AG04450 (cell line): ENCODE data around the gene PDXDC1. TPM values are rescaled to one million over a fixed set of nuclear protein-coding genes. Genes with fewer than 3 reads are reported as not detected.
A peak's percentile ranks its signal among the peaks of the same experiment; 100 is the strongest.
"Not testable (repeated sequence)": the region's sequence is repeated elsewhere in the genome, so short reads cannot be mapped to it uniquely, and the experiment has no call there.

Source experiments
- CTCF ChIA-PET: fragments of 300-600, 350-600 bp; formaldehyde crosslinking; extraction: SDS; loops from one replicate; lab custom pipeline; 2022; ENCODE audit warnings: antibody characterized with exemption, inconsistent platforms; lab: Charles Lee
- POLR2A ChIA-PET: fragments of 350-600 bp; formaldehyde crosslinking; extraction: SDS; loops from one replicate; lab custom pipeline; 2021; ENCODE audit warnings: antibody characterized with exemption, inconsistent platforms; lab: Yijun Ruan, JAX
- DNase-seq: peaks from one replicate; pipeline ENCODE4 v3.0.0-alpha.2; 2011; ENCODE audit warnings: low read depth, low spot score
- H3K27ac ChIP-seq: one replicate; pipeline ENCODE4 v1.5.1; 2012; ENCODE audit warnings: low read depth, low read length, control low read depth
- H3K27me3 ChIP-seq: one replicate; pipeline ENCODE4 v1.6.0; 2012; ENCODE audit warnings: low read length; ENCODE audit not compliant: control insufficient read depth, insufficient read depth
- H3K4me3 ChIP-seq: 2 replicates; pipeline ENCODE4 v1.5.1; 2011; ENCODE audit warnings: mild to moderate bottlenecking, low read depth, low read length, control low read depth
- H3K9me3 ChIP-seq: 2 replicates; pipeline ENCODE4 v1.5.1; 2012; ENCODE audit warnings: low read length; ENCODE audit not compliant: control insufficient read depth, insufficient read depth
- polyA minus RNA-seq: library from RNA; depleted of rRNA, polyadenylated mRNA; stranded (reverse); fragments of >200 nt; gene quantifications from 2 replicates; pipeline ENCODE4 v1.2.3, GENCODE V29; 2011; rRNA and poly(A)+ RNA removed
- polyA plus RNA-seq: library from polyadenylated mRNA; depleted of rRNA; stranded (reverse); fragments of >200 nt; gene quantifications from 2 replicates; pipeline ENCODE4 v1.2.3, GENCODE V29; 2011; rRNA removed

Gene PDXDC1, protein sequence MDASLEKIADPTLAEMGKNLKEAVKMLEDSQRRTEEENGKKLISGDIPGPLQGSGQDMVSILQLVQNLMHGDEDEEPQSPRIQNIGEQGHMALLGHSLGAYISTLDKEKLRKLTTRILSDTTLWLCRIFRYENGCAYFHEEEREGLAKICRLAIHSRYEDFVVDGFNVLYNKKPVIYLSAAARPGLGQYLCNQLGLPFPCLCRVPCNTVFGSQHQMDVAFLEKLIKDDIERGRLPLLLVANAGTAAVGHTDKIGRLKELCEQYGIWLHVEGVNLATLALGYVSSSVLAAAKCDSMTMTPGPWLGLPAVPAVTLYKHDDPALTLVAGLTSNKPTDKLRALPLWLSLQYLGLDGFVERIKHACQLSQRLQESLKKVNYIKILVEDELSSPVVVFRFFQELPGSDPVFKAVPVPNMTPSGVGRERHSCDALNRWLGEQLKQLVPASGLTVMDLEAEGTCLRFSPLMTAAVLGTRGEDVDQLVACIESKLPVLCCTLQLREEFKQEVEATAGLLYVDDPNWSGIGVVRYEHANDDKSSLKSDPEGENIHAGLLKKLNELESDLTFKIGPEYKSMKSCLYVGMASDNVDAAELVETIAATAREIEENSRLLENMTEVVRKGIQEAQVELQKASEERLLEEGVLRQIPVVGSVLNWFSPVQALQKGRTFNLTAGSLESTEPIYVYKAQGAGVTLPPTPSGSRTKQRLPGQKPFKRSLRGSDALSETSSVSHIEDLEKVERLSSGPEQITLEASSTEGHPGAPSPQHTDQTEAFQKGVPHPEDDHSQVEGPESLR
- 90.7 and 93.9 TPM in 2 replicates for polyA plus RNA-seq
- polyA minus RNA-seq: 114 and 115 TPM in 2 replicates

DNA sequence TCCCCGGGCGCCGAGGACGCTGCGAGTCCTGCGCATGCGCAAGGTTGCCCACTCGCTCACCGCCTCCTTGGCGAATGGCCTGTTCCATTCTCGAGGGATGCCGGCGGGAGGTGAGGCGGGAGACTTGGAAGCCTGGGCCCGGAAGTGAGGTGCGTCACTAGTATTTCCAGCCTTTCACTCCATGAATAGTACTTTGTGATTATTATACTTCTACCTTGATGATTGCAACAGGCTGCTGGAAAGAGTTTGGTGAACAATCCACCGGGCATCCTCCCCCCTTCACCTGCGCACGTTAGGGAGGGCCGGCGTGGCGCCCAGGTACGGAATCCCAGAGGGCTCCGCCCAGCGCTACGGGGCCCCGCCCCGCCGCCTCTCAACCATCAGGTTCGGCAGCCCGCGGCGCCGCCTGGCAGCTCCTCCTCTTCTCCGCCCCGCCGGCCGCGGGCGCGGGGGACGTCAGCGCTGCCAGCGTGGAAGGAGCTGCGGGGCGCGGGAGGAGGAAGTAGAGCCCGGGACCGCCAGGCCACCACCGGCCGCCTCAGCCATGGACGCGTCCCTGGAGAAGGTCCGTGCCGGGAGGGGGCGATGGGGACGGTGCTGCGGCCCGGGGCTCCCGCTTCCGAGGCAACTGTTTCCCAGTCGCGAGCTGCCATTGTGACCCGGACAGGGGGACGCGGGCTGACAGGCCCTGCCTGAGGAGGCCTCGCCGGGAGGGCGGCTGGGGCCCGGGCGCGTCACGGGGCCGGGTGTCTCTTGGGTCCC lies at the start of gene PDXDC1:
PDXDC1 (plus strand) TSS at position 371 of the 762 bp plus-strand sequence; CDS start at position 545, 174 bp downstream.
- ChIA-PET CTCF (interaction anchor here (0.8 kb wide), 1 partner anchor 13 kb away, joined by 4 read pairs; no protein-coding TSS in a partner anchor), POLR2A (interaction anchor here (0.6 kb wide), 1 partner anchor 20 kb away, joined by 8 read pairs; no protein-coding TSS in a partner anchor)
- Histone ChIP-seq H3K27ac (peak within 1 kb of the TSS; percentile 84), H3K4me3 (peak within 1 kb of the TSS; percentile 81)
- DNase-seq: peak; percentile 52
- not testable (repeated sequence) for H3K27me3 ChIP-seq, H3K9me3 ChIP-seq

DNA sequence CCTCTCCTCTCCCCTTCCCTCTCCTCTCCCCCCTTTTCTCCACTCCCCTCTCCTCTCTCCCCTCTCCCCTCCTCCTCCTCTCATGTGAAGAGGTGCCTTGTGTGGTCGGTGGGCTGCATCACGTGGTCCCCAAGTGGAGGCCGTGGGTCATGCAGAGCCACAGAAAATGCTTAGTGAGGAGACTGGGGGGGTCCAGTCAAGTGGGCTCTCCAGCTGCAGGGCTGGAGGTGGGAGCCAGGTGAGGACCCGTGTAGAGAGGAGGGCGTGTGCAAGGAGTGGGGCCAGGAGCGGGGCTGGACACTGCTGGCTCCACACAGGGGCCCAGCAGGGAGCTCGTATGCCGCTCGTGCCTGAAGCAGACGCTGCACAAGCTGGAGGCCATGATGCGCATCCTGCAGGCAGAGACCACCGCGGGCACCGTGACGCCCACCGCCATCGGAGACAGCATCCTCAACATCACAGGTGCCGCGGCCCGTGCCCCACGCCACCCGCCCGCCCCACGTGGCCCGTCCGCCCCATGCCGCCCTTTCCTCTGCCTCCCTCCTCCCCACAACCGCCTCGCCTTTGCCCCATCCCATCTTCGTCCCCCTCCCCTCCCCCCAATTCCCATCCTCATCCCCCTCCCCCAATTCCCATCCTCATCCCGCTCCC lies 46.6 kb upstream of the PDXDC1 start:
- H3K27me3 ChIP-seq, CTCF ChIA-PET, H3K9me3 ChIP-seq, DNase-seq, H3K4me3 ChIP-seq, POLR2A ChIA-PET, H3K27ac ChIP-seq: not testable (repeated sequence)

DNA sequence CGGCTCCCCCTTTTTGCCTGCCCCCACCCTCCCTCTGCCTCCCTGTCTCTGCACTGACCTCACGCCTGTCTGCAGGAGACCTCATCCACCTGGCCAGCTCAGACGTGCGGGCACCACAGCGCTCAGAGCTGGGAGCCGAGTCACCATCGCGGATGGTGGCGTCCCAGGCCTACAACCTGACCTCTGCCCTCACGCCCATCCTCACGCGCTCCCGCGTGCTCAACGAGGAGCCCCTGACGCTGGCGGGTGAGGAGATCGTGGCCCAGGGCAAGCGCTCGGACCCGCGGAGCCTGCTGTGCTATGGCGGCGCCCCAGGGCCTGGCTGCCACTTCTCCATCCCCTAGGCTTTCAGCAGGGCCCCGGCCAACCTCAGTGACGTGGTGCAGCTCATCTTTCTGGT lies 45.6 kb upstream of the PDXDC1 start:
- H3K4me3 ChIP-seq, H3K27me3 ChIP-seq, POLR2A ChIA-PET, DNase-seq, H3K27ac ChIP-seq, CTCF ChIA-PET, H3K9me3 ChIP-seq: not testable (repeated sequence)

DNA sequence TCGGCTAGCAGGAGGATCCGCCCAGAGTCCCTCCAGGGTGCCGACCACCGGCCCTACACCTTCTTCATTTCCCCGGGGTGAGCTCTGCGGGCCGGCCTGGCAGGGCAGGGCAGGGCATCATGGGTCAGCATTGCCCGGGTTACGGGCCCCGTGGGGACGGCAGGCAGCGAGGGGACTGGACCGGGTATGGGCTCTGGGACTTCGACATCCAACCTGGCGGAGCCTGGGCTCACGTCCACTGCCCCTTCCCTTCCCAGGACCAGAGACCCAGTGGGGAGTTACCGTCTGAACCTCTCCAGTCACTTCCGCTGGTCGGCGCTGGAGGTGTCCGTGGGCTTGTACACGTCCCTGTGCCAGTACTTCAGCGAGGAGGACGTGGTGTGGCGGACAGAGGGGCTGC lies 44.6 kb upstream of the PDXDC1 start:
- POLR2A ChIA-PET, H3K27me3 ChIP-seq, H3K9me3 ChIP-seq, H3K4me3 ChIP-seq, CTCF ChIA-PET, DNase-seq, H3K27ac ChIP-seq: not testable (repeated sequence)

DNA sequence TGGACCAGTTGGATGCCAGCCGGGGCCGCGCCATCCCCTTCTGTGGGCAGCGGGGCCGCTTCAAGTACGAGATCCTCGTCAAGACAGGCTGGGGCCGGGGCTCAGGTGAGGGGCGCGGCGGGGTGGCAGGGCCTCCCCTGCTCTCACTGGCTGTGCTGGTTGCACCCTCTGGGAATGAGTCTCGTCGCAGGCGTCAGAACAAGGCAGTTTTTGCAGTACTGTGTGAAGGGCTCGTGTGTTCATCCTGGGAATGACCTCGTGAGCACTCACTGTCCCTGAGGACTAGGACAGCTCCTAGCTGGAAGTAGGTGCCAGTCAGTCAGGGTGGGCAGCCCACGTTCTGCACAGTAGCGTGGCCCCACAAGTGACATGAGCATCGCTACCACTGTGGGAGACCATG lies 43.9 kb upstream of the PDXDC1 start:
- H3K27me3 ChIP-seq, DNase-seq, POLR2A ChIA-PET, CTCF ChIA-PET, H3K4me3 ChIP-seq, H3K9me3 ChIP-seq, H3K27ac ChIP-seq: not testable (repeated sequence)

DNA sequence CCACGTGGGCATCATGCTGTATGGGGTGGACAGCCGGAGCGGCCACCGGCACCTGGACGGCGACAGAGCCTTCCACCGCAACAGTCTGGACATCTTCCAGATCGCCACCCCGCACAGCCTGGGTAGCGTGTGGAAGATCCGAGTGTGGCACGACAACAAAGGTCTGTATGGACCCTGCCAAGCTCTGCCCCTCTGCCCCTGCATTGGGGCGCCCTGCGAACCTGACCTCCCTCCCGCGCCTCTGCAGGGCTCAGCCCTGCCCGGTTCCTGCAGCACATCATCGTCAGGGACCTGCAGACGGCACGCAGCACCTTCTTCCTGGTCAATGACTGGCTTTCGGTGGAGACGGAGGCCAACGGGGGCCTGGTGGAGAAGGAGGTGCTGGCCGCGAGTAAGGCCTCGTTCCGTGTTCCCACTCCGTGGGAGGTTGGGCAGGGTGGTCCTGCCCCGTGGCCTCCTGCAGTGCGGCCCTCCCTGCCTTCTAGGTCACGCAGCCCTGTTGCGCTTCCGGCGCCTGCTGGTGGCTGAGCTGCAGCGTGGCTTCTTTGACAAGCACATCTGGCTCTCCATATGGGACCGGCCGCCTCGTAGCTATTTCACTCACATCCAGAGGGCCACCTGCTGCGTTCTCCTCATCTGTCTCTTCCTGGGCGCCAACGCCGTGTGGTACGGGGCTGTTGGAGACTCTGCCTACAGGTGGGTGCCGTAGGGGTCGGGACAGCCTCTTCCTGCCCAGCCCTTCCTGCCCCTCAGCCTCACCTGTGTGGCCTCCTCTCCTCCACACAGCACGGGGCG lies 42.0 kb upstream of the PDXDC1 start:
- H3K27me3 ChIP-seq, H3K4me3 ChIP-seq, H3K27ac ChIP-seq, H3K9me3 ChIP-seq, DNase-seq, POLR2A ChIA-PET, CTCF ChIA-PET: not testable (repeated sequence)

DNA sequence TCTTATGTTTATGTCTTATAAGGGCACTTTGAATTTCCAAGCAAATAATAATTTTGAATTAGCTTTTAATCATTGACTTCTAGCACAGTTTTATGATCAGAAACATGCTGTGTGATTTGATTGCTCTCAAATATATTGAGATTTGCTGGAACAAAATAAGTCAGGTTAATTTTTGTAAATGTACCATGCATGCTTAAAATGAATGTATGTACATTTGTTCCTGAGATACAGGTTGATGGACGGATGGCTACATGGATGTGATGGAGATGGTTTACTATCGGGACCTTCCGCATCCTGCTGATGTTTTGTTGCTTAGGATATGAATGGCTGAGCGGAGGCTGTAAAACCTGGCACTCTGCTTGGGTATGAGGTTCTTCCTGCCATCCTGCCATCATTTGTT lies 37.7 kb upstream of the PDXDC1 start, which contains the start of gene NPIPA1:
NPIPA1 (plus strand) TSS at position 301 of the 400 bp plus-strand sequence; CDS start at position 301, 0 bp downstream.
- H3K27me3 ChIP-seq, H3K27ac ChIP-seq, H3K4me3 ChIP-seq, POLR2A ChIA-PET, DNase-seq, CTCF ChIA-PET, H3K9me3 ChIP-seq: not testable (repeated sequence)

DNA sequence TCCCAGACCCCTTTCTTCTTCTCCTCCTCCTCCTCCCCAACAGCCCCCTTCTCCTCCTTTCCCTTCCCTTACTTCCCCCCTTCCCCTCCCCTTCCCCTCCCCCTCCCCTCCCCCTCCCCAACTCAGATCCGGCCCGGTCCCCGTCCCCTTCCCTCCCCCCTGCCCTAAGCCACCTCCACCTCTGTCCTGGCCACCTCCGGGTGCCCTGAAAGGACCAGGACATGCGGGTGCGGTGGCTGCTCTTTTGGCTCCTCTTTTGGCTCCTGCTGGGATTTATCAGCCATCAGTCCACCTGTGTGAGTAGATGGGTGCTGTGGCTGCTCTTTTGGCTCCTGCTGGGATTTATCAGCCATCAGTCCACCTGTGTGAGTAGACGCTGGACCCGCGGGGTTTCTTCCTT lies 36.8 kb upstream of the PDXDC1 start:
- CTCF ChIA-PET, DNase-seq: not testable (repeated sequence)

DNA sequence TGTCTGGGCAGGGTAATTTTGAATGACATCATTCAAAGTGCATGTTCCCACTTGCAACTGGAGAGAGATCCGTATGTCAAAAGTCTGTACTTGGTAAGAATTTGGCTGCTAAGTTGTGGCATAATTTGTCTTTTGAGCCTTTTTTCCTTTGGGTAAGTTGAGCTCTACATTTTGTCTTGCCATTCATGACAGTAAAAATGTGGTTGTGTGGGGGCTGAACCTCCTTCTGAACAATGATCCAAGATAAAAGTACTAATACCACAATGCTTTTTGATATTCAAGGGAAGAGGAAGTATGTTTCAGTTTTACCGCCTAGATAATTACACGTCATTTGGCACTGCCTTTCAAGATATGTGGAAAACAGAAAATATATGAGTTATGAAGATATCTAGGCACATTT lies 32.1 kb upstream of the PDXDC1 start:
- H3K9me3 ChIP-seq, DNase-seq, POLR2A ChIA-PET, H3K27me3 ChIP-seq, H3K27ac ChIP-seq, H3K4me3 ChIP-seq, CTCF ChIA-PET: not testable (repeated sequence)

More for the DNA sequence above, 36.8 kb upstream of the PDXDC1 start:
- H3K27ac ChIP-seq, POLR2A ChIA-PET, H3K4me3 ChIP-seq, H3K27me3 ChIP-seq, H3K9me3 ChIP-seq: not testable (repeated sequence)
